Psoas muscle (tissue), 8 donors: ENCODE measurements around the gene SDHC. TPM values are rescaled to one million over a fixed set of nuclear protein-coding genes. Genes with fewer than 3 reads are reported as not detected.

Experiments used
- ATAC-seq, 4 donors: fragments of 200-7000 bp; cut with Tn5 transposase; one replicate each; pipeline ENCODE4 v1.9.1; 2020; ENCODE audit warnings: moderate library complexity in 3 of 4, mild to moderate bottlenecking in 2 of 4
- DNase-seq, 2 donors: peaks; one replicate each; pipeline ENCODE4 v3.0.0-alpha.2; 2020
- H3K27ac ChIP-seq: fragments of 200-600 bp; one replicate; pipeline ENCODE4 v1.8.0; 2022
- H3K27me3 ChIP-seq, 3 donors: fragments of 200-600 bp in 1 of 3; one replicate each; pipeline versions ENCODE4 v1.6.1 to v1.8.0; 2013 to 2022; ENCODE audit warnings: low read length in 2 of 3, mild to moderate bottlenecking in 2 of 3, moderate library complexity in 1 of 3; ENCODE audit not compliant: insufficient read depth in 3 of 3
- H3K36me3 ChIP-seq, 2 donors: fragments of 200-600 bp in 1 of 2; one replicate each; pipeline versions ENCODE4 v1.6.1 to v1.8.0; 2013 to 2022; ENCODE audit warnings: low read depth in 1 of 2, mild to moderate bottlenecking in 1 of 2, moderate library complexity in 1 of 2; ENCODE audit not compliant: insufficient read depth in 1 of 2
- H3K4me1 ChIP-seq: fragments of 200-600 bp; one replicate; pipeline ENCODE4 v1.8.0; 2022
- H3K4me3 ChIP-seq: fragments of 200-600 bp; one replicate; pipeline ENCODE4 v1.8.0; 2022; ENCODE audit warnings: mild to moderate bottlenecking
- H3K9me3 ChIP-seq: fragments of 200-600 bp; one replicate; pipeline ENCODE4 v1.8.0; 2022
- WGBS, 3 donors: extraction: QIAGEN DNeasy Blood & Tissue Kit; methylation state at CpG; one replicate each; pipeline versions ENCODE4 v1.1.6 to v1.1.7; 2013; 5-methylcytosine and 5-hydroxymethylcytosine counted together
- intact Hi-C, 2 donors: fragments of 100-400 bp; cut with DNase I; formaldehyde crosslinking; loops; one replicate each; pipeline versions ENCODE4 v1.11.0 to v1.14.2; 2022
- polyA plus RNA-seq, 3 donors: library from polyadenylated mRNA; stranded (reverse); fragments of 200-250 nt; gene quantifications; one replicate each; pipeline ENCODE4 v1.2.3, GENCODE V29; 2013
- total RNA-seq, 4 donors: library from RNA; stranded (reverse); fragmentation: NEBNext Ultra II Directional in 2 of 4; extraction: Animal tissue kit (Norgen Biotek cat#: 25700) in 2 of 4; gene quantifications; one replicate each; pipeline versions ENCODE4 v1.2.1 to v1.2.4, GENCODE V29; 2021 to 2023
- TF ChIP-seq, protein P1 (sequence below): fragments of 200-600 bp; IDR thresholded peaks from one replicate; pipeline ENCODE4 v1.8.0; 2022; ENCODE audit warnings: antibody characterized with exemption
- donor health status: healthy with polysubstance abuse.
- donor health status: DM: no; HTN: no; CAD: no; lungs with moderate emphysema.
- donor health status: Bipolar disorder and iron deficiency.
- donor health status: healthy.
- donor health status: DM: yes; HTN: yes; CAD: no.
- donor health status: DM: no; HTN: no; CAD: no.
- donor health status: DM: no; HTN: no; CAD: no.
- donor health status: DM: yes; HTN: yes; CAD: no.

SDHC gene
- total and polyA plus RNA-seq, 7 donors, result 183 to 362 (median 246) TPM

DNA sequence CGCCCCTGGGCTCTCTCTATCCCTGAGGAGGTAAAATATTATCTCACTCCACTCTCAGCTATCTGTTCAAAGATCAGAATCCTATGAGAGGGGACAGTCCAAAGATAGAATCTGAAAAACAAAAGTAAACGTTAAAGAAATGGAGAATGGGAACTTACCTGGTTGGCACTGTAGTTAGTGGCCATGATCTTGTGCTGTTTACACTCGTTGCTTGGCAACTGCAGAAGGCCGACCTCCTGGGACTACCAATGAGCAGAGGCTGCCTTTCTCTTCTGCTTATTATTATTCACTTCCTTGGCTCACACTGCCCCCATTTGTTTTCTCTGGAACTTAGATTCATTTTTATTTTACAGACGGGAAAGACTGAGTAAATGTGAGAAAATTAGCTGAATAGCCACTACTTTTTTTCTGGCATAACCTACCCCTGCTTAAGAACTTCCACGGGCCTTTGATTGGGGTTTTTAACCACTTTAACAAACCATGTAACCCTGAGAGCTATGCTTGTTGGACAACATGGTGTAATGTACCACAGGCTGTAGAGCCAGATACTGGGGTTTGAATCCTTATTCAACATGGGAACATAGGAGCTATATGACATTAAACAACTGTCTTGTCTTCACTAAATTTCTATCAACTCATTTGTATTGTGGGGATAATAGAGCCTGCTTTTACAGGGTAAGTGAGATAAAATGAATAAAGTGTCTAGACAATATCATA lies 53.7 kb downstream of the SDHC start, which contains the start of gene CFAP126:
Gene CFAP126, minus strand, starts transcription at position 193 of the 717 bp plus-strand sequence. Its CDS starts 8 bp downstream, at position 185.
- Histone ChIP-seq H3K4me3 (no peak within 1 kb of the TSS), H3K27ac (no peak within 1 kb of the TSS), H3K36me3 (peaks cover 0 to 39% of the 10 kb centered on the region in 2 donors), H3K9me3 (no peaks in the 10 kb centered on the region), H3K27me3 (no peaks in the 10 kb centered on the region), H3K4me1 (no peaks in the 10 kb centered on the region)
- intact Hi-C loops, result no loop called here
- WGBS, 3 donors, result 26 to 35% (median 27%) methylated on average over 6 of the region's 6 CpGs
- TF ChIP-seq, protein P1, sequence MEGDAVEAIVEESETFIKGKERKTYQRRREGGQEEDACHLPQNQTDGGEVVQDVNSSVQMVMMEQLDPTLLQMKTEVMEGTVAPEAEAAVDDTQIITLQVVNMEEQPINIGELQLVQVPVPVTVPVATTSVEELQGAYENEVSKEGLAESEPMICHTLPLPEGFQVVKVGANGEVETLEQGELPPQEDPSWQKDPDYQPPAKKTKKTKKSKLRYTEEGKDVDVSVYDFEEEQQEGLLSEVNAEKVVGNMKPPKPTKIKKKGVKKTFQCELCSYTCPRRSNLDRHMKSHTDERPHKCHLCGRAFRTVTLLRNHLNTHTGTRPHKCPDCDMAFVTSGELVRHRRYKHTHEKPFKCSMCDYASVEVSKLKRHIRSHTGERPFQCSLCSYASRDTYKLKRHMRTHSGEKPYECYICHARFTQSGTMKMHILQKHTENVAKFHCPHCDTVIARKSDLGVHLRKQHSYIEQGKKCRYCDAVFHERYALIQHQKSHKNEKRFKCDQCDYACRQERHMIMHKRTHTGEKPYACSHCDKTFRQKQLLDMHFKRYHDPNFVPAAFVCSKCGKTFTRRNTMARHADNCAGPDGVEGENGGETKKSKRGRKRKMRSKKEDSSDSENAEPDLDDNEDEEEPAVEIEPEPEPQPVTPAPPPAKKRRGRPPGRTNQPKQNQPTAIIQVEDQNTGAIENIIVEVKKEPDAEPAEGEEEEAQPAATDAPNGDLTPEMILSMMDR, result no peak
- peak; percentile 34 to 65 for DNase-seq
- peak; percentile 47 to 73 (median 64) for ATAC-seq

GRCh38 chr1:161373442-161373841 lies 59.3 kb downstream of the SDHC start:
- H3K9me3 ChIP-seq, result no peaks in the 10 kb centered on the region
- DNase-seq, result no peak
- H3K4me3 ChIP-seq, result no peak overlapping the region
- ATAC-seq, result no peak
- H3K36me3 ChIP-seq, result no peaks in the 10 kb centered on the region
- no peaks in the 10 kb centered on the region for H3K4me1 ChIP-seq
- TF ChIP-seq, protein P1, result no peak
- intact Hi-C loops, result no loop called here
- no peak overlapping the region for H3K27ac ChIP-seq
- H3K27me3 ChIP-seq, result no peaks in the 10 kb centered on the region

DNA sequence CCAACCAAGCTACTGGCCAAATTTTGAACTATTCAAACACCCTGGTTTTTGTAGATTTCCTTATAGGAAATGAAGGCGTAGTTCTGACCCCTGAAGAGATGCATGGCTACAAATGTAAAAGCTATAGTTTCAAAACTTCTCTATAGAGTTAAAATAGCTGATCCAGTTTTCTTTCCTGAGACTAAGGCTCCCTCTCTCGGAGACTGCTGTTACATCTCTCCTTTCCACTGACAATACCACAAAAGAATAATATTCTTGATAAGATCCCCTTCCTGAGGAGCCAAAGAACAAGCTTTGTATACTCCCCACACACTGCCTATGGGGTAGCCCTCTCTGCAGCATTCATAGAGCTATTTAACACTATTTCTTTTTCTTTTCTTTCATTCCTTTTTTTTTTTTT lies 60.2 kb downstream of the SDHC start:
- DNase-seq (no peak), ATAC-seq (no peak)
- no peaks in the 10 kb centered on the region for H3K27me3 ChIP-seq
- H3K4me3 ChIP-seq, result no peak overlapping the region
- H3K36me3 ChIP-seq, result no peaks in the 10 kb centered on the region
- 53 to 67% (median 61%) methylated on average over 2 of the region's 2 CpGs for WGBS, 3 donors
- TF ChIP-seq, protein P1, result no peak
- no peak overlapping the region for H3K27ac ChIP-seq
- no peaks in the 10 kb centered on the region for H3K4me1 ChIP-seq
- intact Hi-C loops, result no loop called here
- H3K9me3 ChIP-seq, result no peaks in the 10 kb centered on the region

DNA sequence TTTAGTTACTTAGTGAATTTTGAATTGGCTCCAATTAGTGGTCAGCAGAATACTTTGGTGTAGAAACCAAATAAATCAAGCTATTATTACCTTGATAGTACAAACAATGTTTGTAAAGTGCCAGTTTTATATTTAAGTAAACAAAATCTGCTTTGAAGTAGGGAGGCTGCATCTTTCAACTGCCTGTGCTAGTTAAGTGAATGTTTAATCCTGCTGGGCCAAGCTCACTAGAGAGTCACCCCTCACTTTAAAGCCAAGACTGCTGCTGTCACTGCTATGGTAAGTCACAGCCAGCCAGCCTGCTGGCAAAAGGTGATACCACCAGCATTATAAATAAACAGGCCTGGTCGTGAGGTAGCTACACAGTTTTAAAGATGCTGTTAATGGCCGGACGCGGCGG lies 63.8 kb downstream of the SDHC start:
- Histone ChIP-seq H3K27me3 (no peaks in the 10 kb centered on the region), H3K4me1 (peaks cover 3% of the 10 kb centered on the region), H3K27ac (no peak overlapping the region), H3K9me3 (no peaks in the 10 kb centered on the region), H3K4me3 (no peak overlapping the region), H3K36me3 (no peaks in the 10 kb centered on the region)
- 77 to 82% (median 78%) methylated on average over 5 of the region's 5 CpGs for WGBS, 3 donors
- ATAC-seq (peak in 1 of 4 donors; percentile 33), DNase-seq (no peak)
- intact Hi-C loops, result no loop called here
- TF ChIP-seq, protein P1, result no peak

DNA sequence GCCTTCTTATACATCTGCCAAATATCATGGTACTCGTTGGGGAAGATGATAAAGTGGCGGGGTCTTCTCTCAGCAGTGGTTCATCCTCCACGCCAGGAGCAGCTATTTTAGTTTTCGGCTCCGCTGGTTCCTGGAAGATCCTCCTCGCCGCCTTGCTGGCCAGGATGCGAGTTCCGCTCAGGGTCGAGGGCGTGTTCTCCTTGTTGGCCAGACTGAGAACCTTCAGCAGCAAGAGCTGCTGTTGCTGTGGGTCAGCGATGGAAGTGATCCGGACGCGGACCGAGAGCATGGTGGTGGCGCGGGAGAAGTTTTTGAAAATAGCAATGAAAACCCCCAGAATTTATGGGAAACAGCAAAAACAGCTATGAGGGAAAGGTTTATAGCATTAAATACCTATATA lies 64.9 kb downstream of the SDHC start:
- WGBS, 3 donors, result 67 to 74% (median 72%) methylated on average over 18 of the region's 18 CpGs
- TF ChIP-seq, protein P1, result no peak
- intact Hi-C loops, result no loop called here
- no peaks in the 10 kb centered on the region for H3K36me3 ChIP-seq
- H3K4me1 ChIP-seq, result peaks cover 3% of the 10 kb centered on the region
- peak in 1 of 4 donors; percentile 80 for ATAC-seq
- H3K9me3 ChIP-seq, result no peaks in the 10 kb centered on the region
- H3K27me3 ChIP-seq, result no peaks in the 10 kb centered on the region
- no peak overlapping the region for H3K27ac ChIP-seq
- no peak overlapping the region for H3K4me3 ChIP-seq
- DNase-seq, result peak in 1 of 2 donors; percentile 34
